Endodermal cell (in vitro differentiated cells): ENCODE results near the gene EPHA6. TPM values are rescaled to one million over a fixed set of nuclear protein-coding genes. Genes with fewer than 3 reads are reported as not detected.

Experiments used
- DNase-seq: peaks from one replicate; pipeline ENCODE4 v3.0.0-alpha.2; 2017
- H3K27ac ChIP-seq: 2 replicates; pipeline ENCODE4 v1.5.1; 2013; ENCODE audit warnings: mild to moderate bottlenecking, low read depth, low read length, moderate library complexity
- H3K27me3 ChIP-seq: 2 replicates; pipeline ENCODE4 v1.6.1; 2013; ENCODE audit warnings: mild to moderate bottlenecking, low read length, moderate library complexity; ENCODE audit not compliant: insufficient read depth, control insufficient read depth, poor library complexity, severe bottlenecking
- H3K36me3 ChIP-seq: 2 replicates; pipeline ENCODE4 v1.7.0; 2013; ENCODE audit warnings: mild to moderate bottlenecking, low read length, moderate library complexity; ENCODE audit not compliant: control insufficient read depth, insufficient read depth
- H3K4me1 ChIP-seq: one replicate; pipeline ENCODE4 v1.7.0; 2013; ENCODE audit warnings: low read length; ENCODE audit not compliant: control insufficient read depth, insufficient read depth
- H3K4me3 ChIP-seq: 2 replicates; pipeline ENCODE4 v1.5.1; 2013; ENCODE audit warnings: mild to moderate bottlenecking, low read length, moderate library complexity
- H3K9ac ChIP-seq: 2 replicates; pipeline ENCODE4 v1.6.1; 2013; ENCODE audit warnings: mild to moderate bottlenecking, low read length, moderate library complexity; ENCODE audit not compliant: poor library complexity, severe bottlenecking; ENCODE audit errors: extremely low read depth
- H3K9me3 ChIP-seq: 2 replicates; pipeline ENCODE4 v1.6.1; 2013; ENCODE audit warnings: mild to moderate bottlenecking, low read length, moderate library complexity; ENCODE audit not compliant: control insufficient read depth
- H3K27ac Mint-ChIP-seq: 2 replicates; pipeline ENCODE4 v1.8.0; 2020; ENCODE audit warnings: mixed read lengths
- H3K27me3 Mint-ChIP-seq: 2 replicates; pipeline ENCODE4 v1.8.0; 2021; ENCODE audit warnings: mild to moderate bottlenecking, mixed read lengths; ENCODE audit not compliant: insufficient read depth
- H3K36me3 Mint-ChIP-seq: 2 replicates; pipeline ENCODE4 v1.8.0; 2020; ENCODE audit warnings: low read depth, mixed read lengths
- H3K4me1 Mint-ChIP-seq: 2 replicates; pipeline ENCODE4 v1.8.0; 2020; ENCODE audit warnings: mixed read lengths
- H3K4me3 Mint-ChIP-seq: 2 replicates; pipeline ENCODE4 v1.8.0; 2020; ENCODE audit warnings: mild to moderate bottlenecking, moderate library complexity, mixed read lengths
- H3K9me3 Mint-ChIP-seq: 2 replicates; pipeline ENCODE4 v1.8.0; 2020; ENCODE audit warnings: mild to moderate bottlenecking, mixed read lengths
- WGBS, 2 experiments: methylation state at CpG; one replicate each; pipeline versions ENCODE4 v1.1.5 to v1.1.7; 2013; ENCODE audit warnings: missing lambda C conversion rate in 2 of 2, mixed read lengths in 1 of 2; ENCODE audit not compliant: insufficient coverage in 1 of 2, insufficient read length in 1 of 2; 5-methylcytosine and 5-hydroxymethylcytosine counted together
- long read RNA-seq, 4 experiments: library from polyadenylated mRNA in 2 of 4; library from RNA in 1 of 4; library from capped mRNA in 1 of 4; stranded (forward) in 3 of 4; unstranded in 1 of 4; transcript quantifications; one replicate each; pipeline ENCODE4 v2.0.0, GENCODE V29; 2020 to 2021; ENCODE audit warnings: inconsistent platforms in 1 of 4
- polyA plus RNA-seq, 2 experiments: library from polyadenylated mRNA; stranded (reverse); fragments of 50-300 nt; gene quantifications; one replicate each; pipeline ENCODE4 v1.2.3, GENCODE V29; 2013
- total RNA-seq, 2 donors: library from RNA; stranded (reverse); fragmentation: NEBNext Ultra II Directional in 1 of 2; extraction: Animal tissue kit (Norgen Biotek cat#: 25700) in 1 of 2; gene quantifications; 2 replicates in 1 of 2; 3 replicates in 1 of 2; pipeline ENCODE4 v1.2.1, GENCODE V29; 2021
- TF ChIP-seq, protein P1 (sequence below): fragments of 200-600 bp; sonication (generic); conservative IDR thresholded peaks from 2 replicates; pipeline ENCODE4 v1.5.0; 2021; ENCODE audit warnings: antibody characterized with exemption, mild to moderate bottlenecking

EPHA6 gene
- total RNA-seq: 10 to 100 TPM in 1 of 2 donors, 1 to 10 TPM in 1; 4.6 to 12.2 TPM
- polyA plus RNA-seq (2013, experiment 1 of 2): 1.9 TPM
- 2.2 TPM for polyA plus RNA-seq (2013, experiment 2 of 2)
- long read RNA-seq, experiment 1, partial matches to known transcripts: 0 of 1 reads
- long read RNA-seq, experiment 1, other reads (novel, unspliced or antisense): 1 of 1 reads
- long read RNA-seq, experiment 2, partial matches to known transcripts: 2 of 13 reads
- long read RNA-seq, experiment 2, other reads (novel, unspliced or antisense): 11 of 13 reads
- long read RNA-seq, experiment 3, partial matches to known transcripts: 1 of 3 reads
- long read RNA-seq, experiment 3, other reads (novel, unspliced or antisense): 2 of 3 reads
- long read RNA-seq, experiment 4, partial matches to known transcripts: 0 of 4 reads
- long read RNA-seq, experiment 4, other reads (novel, unspliced or antisense): 4 of 4 reads

DNA sequence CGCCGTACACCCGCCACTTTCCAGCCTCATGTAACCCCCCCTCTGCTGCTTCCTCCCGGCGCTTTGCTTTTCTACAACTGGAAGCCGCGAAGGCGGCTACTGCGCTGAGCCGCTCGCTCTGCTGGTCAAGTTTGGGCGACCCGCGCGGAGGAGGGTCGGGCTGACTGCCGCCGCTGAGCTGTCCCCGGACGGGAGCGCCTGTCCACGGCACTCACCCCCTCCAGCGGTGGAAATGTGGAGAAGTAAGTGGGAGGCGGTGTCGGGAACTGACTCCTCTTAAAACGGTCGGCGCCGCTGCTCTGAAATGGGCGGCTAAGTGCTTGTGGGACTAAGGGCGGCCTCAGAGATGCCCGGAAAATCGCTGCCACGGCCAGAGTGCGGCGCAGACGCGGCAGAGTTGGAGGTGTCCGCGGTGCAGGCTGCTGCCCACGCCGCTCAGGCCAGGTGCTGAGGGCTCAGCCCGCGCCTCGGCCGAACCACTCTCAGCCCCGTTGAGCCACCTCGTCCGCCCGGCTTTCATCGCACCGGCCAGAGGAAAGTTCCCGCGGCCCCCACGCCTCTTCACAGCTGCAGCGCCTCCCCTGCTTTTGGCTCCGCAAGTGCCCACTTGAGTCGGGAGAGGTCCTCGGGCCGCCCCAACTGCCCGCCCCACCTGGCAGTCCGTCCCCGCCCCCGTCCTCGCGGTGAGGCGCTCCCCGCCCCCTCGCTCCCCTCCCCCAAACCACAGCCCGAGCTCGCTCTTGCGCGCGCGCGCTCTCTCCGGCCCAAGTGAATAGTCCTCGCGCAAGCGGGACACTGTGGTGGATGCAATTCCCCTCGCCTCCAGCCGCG is at the start of gene EPHA6:
Gene EPHA6 (plus strand): TSS at position 775 of the 831 bp plus-strand sequence.
- Histone ChIP-seq H3K4me3 (peak within 1 kb of the TSS; percentile 80), H3K27me3 (peaks cover 51% of the 10 kb centered on the region), H3K9me3 (no peaks in the 10 kb centered on the region), H3K36me3 (no peaks in the 10 kb centered on the region), H3K4me1 (no peaks in the 10 kb centered on the region), H3K9ac (peak within 1 kb of the TSS; percentile 32), H3K27ac (no peak within 1 kb of the TSS)
- H3K4me3 Mint-ChIP-seq: peak within 1 kb of the TSS; percentile 67
- H3K27ac Mint-ChIP-seq: no peak within 1 kb of the TSS
- no peaks in the 10 kb centered on the region for H3K9me3 Mint-ChIP-seq
- 0% methylated on average over 82 of the region's 83 CpGs; no CpG with 5 or more reads in 1 of the 2 experiments for WGBS, 2 experiments
- H3K4me1 Mint-ChIP-seq: peaks cover 1% of the 10 kb centered on the region
- DNase-seq: peak; percentile 85
- TF ChIP-seq, protein P1, sequence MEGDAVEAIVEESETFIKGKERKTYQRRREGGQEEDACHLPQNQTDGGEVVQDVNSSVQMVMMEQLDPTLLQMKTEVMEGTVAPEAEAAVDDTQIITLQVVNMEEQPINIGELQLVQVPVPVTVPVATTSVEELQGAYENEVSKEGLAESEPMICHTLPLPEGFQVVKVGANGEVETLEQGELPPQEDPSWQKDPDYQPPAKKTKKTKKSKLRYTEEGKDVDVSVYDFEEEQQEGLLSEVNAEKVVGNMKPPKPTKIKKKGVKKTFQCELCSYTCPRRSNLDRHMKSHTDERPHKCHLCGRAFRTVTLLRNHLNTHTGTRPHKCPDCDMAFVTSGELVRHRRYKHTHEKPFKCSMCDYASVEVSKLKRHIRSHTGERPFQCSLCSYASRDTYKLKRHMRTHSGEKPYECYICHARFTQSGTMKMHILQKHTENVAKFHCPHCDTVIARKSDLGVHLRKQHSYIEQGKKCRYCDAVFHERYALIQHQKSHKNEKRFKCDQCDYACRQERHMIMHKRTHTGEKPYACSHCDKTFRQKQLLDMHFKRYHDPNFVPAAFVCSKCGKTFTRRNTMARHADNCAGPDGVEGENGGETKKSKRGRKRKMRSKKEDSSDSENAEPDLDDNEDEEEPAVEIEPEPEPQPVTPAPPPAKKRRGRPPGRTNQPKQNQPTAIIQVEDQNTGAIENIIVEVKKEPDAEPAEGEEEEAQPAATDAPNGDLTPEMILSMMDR: peak; percentile 14
- peaks cover 42% of the 10 kb centered on the region for H3K27me3 Mint-ChIP-seq
- no peaks in the 10 kb centered on the region for H3K36me3 Mint-ChIP-seq

DNA sequence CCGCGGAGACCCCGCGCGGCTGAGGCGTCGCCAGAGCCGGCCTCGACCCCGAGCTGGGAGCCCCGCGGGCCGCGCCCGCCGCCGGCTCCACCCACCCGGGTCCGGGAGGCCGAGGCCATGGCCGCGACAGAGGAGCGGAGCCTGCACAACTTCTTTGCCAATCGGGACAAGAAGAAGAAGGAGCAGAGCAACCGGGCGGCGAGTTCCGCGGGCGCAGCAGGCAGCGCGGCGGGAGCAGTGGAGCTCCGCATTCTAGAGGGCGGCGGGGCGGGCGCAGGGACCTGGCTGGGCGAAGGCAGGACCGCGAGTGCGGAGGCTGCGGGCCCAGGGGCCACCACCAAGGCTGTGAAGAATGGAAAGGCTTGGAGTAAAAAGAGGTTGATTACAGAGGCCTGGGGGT is 37.6 kb upstream of the EPHA6 start:
- Histone ChIP-seq H3K27ac (no peak overlapping the region), H3K9me3 (peaks cover 5% of the 10 kb centered on the region), H3K36me3 (no peaks in the 10 kb centered on the region), H3K27me3 (no peaks in the 10 kb centered on the region), H3K4me1 (no peaks in the 10 kb centered on the region), H3K9ac (no peak overlapping the region), H3K4me3 (no peak overlapping the region)
- DNase-seq: no peak
- Mint-ChIP-seq H3K27ac (no peak overlapping the region), H3K27me3 (no peaks in the 10 kb centered on the region), H3K4me3 (no peak overlapping the region), H3K9me3 (peaks cover 28% of the 10 kb centered on the region), H3K36me3 (peaks cover 7% of the 10 kb centered on the region), H3K4me1 (no peaks in the 10 kb centered on the region)
- WGBS, 2 experiments: 95 to 100% methylated on average over 14 to 43 of the region's 43 CpGs
- TF ChIP-seq, protein P1: no peak

DNA sequence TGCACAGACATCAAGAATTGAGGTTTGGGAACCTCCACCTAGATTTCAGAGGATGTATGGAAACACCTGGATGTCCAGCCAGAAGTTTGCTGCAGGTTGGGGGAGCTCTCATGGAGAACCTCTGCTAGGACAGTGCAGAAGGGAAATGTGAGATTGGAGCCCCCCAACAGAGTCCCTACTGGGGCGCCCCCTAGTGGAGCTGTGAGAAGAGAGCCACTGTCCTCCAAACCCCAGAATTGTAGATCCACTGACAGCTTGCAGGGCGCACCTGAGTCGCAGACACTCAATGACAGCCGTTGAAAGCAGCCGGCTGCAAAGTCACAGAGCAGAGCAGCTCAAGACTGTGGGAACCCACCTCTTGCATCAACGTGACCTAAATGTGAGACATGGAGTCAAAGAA is 34.6 kb upstream of the EPHA6 start:
- Mint-ChIP-seq H3K4me1 (no peaks in the 10 kb centered on the region), H3K4me3 (no peak overlapping the region), H3K9me3 (peaks cover 21% of the 10 kb centered on the region), H3K36me3 (peaks cover 7% of the 10 kb centered on the region), H3K27ac (no peak overlapping the region), H3K27me3 (no peaks in the 10 kb centered on the region)
- Histone ChIP-seq H3K36me3 (no peaks in the 10 kb centered on the region), H3K27ac (no peak overlapping the region), H3K27me3 (no peaks in the 10 kb centered on the region), H3K4me3 (no peak overlapping the region), H3K9me3 (no peaks in the 10 kb centered on the region), H3K9ac (no peak overlapping the region), H3K4me1 (no peaks in the 10 kb centered on the region)
- 85 to 86% methylated on average over 6 of the region's 6 CpGs for WGBS, 2 experiments
- TF ChIP-seq, protein P1: peak; percentile 69
- DNase-seq: peak; percentile 69
